Suppressor macrophage treated with lipopolysaccharide for 4 hours (primary cell): Measurements from ENCODE around the gene C13orf46.
"Not testable (repeated sequence)": the region's sequence is repeated elsewhere in the genome, so short reads cannot be mapped to it uniquely, and the experiment has no call there.

Experiments
- DNase-seq: peaks from one replicate; pipeline ENCODE4 v3.0.0-alpha.2; 2020

The C13orf46 gene

DNA sequence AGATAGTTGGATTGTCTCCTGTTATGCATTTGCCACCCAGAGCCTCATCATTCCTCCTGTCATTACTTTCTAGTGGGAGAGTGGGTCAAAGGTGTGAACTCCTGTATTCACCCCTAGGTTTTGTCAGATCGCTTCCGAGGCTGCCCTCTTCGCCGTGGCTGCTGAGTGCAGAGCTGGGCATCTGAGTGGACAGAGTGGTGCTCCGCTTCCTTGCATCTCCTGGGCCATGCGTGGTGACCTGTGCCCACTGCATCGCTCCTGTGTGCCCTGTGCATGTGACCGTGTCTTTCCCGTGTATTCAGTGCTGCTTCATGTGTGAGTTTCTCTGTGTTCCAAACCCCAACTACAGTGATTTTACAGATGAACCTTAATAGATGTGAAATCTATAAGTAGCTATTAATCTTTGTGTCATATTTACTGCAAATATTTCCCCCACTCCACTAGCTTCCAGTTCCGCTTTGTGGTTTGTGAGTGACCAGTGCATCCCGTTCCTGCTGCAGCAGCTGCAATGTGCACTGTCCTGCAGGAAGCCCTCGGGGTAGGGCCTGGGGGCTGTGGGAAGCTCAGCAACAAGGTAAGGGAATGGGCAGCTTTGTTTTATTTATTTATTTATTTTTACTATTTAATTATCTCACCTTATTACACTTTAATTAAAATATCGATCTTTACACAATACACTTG, 53.1 kb downstream of the C13orf46 start:
- DNase-seq, result peak; percentile 33

GRCh38 chr13:113919761-113920559, 53.9 kb downstream of the C13orf46 start:
- DNase-seq, result no peak

DNA sequence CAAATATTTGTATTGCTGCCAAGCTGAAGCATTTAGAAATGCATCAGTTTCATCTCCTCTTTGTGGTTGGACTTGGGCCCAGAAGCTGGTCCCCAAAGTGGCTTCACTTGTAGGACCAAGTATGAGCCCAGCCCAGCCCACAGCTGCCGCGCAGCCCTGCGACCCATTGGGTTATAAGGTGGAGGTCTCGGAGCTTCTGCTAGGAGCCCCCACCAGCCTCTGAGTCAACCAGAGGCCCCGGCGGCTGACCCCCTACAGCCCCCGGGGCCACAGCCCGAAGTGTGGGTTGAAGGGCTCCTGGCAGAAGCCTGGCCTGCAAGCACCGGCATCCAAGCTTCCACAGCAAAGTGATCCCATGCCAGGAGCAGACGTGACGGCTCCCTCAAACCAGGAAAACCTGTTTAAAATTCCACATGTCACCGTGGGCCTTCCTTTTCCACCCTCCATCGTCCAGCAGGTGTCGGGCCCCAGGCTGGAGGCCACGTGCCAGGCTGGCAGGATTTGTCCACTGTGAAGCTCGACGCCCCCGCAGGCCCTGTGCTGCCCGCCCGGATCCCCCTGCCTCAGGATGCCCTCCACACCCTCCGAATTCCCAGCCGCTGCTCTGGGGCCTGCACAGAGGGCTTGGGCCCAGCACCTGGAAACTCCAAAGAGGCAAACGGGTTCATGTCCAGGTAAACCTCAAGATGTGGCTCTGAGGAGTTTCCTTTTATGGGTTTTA, 54.7 kb downstream of the C13orf46 start:
- DNase-seq, result no peak

GRCh38 chr13:113918580-113918979, 55.3 kb downstream of the C13orf46 start:
- DNase-seq, result no peak

GRCh38 chr13:113917594-113918371, 56.1 kb downstream of the C13orf46 start:
- no peak for DNase-seq

DNA sequence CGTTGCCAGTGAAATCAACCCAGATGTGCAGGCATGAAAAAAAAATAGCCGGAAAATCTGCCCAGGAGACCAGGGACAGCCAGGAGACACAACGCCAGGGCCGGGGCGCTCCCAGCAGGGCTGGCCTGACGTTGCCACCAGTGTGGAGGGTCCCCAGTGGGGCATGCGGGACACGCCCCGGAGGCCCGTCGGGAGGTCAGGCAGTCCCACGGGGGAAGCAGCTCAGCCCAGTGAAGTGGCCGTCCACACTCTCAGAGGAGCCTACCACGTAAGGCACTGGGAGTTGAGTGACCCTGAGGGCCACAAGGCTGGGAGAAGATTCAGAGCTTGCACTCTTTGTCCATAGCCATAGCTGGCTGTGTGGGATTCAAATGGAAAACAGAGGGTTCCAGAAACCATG, 56.8 kb downstream of the C13orf46 start:
- no peak for DNase-seq

GRCh38 chr13:113916330-113916815, 57.5 kb downstream of the C13orf46 start:
- peak; percentile 31 for DNase-seq

DNA sequence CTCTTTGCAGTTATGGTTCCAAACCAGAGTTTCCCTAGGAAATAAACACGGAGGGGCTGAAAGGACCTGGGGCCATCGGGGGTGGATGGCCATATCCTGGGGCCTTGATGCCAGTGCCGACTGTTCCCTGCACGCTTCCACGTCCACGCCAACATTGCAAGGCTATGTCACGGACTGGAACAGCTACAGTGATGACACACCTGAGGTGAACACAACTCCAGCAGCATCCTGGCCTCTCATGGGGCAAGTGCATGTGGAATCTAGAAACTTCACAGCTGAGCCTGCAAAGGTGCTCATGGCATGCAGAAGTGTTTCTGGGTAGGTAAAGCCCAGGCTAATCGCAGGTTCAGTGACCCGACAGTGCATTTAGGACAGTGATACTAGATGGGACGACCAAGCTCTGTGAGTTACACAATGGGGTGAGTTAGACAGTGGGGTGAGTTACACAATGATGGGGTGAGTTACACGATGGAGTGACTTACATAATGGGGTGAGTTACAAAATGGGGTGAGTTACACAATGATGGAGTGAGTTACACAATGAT, 58.0 kb downstream of the C13orf46 start:
- no peak for DNase-seq

GRCh38 chr13:113915012-113915763, 58.7 kb downstream of the C13orf46 start:
- DNase-seq, result no peak

- DNase-seq, result no peak
Observed at GRCh38 chr13:113914333-113915011, 59.4 kb downstream of the C13orf46 start.

- DNase-seq, result not testable (repeated sequence)
Observed at GRCh38 chr13:113913838-113914237, 60.0 kb downstream of the C13orf46 start.

DNA sequence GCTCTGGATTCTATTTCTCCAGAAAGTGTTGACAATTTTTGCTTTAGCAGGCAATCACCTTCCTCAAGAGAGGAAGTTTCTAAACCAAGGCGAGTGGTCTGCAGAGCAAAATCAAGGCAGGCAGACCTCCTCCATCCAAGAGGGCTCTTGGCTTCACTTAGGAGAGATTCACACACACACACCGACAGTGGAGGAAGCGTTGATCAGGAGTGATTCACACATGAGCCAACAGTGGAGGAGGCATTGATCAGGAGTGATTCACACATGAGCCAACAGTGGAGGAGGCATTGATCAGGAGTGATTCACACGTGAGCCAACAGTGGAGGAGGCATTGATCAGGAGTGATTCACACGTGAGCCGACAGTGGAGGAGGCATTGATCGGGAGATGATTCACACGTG, 60.5 kb downstream of the C13orf46 start:
- not testable (repeated sequence) for DNase-seq

DNA sequence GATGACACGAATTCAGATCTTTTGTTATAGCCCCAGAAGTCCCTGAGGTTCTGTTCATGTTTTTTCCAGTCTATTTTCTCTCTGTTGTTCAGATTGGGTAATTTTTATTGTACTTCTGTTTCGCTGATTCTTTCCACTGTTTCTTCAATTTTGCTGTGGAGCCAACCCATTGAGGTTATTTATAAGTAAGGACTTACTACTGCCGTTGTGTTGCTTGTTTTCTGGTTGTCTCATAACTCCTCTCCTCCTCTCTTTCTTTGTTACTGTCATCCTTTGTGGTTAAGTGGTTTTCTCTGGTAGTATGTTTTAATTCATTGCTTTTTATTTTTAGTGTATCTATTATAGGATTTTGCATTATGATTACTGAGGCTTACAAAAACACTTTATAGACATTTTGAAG, 61.3 kb downstream of the C13orf46 start:
- DNase-seq, result no peak

DNA sequence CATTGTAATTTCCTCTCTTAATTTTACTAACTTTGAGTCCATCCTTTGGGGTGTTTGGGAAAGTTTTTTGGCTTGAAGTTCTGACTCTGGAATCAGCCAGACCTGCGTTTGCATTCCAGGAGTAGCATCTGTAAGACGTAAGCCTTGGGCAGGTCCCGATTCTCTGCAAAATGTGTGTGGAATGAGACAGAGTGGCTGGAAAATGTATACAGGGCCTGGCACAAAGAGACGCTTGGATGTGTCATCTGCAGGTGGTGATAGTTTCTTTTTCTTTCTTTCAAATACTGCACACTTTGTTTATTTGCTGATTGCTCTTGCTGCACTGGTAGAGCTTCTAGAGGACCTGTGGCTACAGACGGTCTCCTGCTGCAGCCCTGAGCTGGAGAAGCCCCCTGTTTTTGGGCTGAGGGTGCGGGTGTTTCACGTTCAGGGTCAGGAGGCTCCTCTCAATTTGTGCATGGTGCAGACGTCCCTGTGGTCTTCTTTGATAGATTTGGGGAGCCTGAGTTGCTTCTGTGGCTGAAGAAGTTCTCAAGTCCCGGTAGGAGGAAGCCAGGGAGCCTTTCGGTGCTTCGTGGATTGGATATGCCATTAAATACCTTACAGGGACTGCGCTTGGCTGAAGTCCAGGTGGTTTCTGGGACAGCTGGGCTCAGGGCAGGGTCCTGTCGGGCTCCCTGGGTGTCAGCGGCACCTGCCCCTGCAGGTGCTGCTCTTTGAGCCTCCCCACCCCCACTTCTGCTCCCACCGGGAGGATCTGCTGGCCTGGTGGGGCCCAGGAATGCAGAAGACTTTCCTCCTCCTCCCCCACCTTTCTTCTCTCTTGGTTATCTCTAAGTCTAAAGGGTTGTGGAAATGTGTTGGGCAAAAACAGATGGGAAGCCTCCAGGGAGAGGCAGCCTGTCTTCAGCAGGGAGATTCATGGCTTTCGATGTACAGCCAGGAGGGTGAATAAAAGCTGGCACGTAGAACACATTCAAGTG, 66.0 kb downstream of the C13orf46 start:
- DNase-seq, result no peak

- DNase-seq, result no peak
Observed at GRCh38 chr13:113906571-113906970, 67.3 kb downstream of the C13orf46 start.

DNA sequence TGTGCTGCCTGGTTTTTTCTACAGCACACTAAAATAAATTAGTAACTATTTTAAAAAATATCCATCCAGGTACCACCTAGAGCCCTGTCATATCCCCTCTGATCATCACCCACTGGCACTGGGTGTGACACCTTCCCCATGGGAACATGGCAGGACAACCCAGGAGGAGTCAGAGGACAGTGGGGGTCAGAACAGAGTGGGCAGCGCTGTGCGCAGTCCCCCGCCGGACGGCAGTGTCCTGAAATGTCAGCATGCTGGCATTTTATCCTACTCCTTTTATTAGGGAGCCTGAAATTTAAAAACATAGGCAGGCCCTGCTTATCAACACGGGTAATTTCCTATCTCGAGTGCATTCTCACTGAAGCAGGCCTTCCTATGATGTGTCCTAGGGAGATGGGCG, 67.9 kb downstream of the C13orf46 start:
- DNase-seq, result no peak

GRCh38 chr13:113905018-113905417, 68.9 kb downstream of the C13orf46 start:
- no peak for DNase-seq

GRCh38 chr13:113904411-113904810, 69.5 kb downstream of the C13orf46 start:
- peak; percentile 9 for DNase-seq

- no peak for DNase-seq
Observed at GRCh38 chr13:113903912-113904311, 70.0 kb downstream of the C13orf46 start.
